B cell (primary cell): ENCODE results near the gene PAQR3. TPM values are rescaled to one million over a fixed set of nuclear protein-coding genes. Genes with fewer than 3 reads are reported as not detected.
A peak's percentile ranks its signal among the peaks of the same experiment; 100 is the strongest.

ENCODE experiments used
- ATAC-seq: fragments of 200-7000 bp; cut with Tn5 transposase; one replicate; pipeline ENCODE4 v1.10.0; 2021; ENCODE audit warnings: low read depth, mild to moderate bottlenecking, moderate number of reproducible peaks, moderate library complexity
- CTCF ChIA-PET: fragments of 350-600 bp; sonication (Branson Sonifier 250); formaldehyde crosslinking; loops from one replicate; lab custom pipeline; 2021; ENCODE audit warnings: antibody characterized with exemption, inconsistent platforms; lab: Charles Lee
- POLR2A ChIA-PET: fragments of 350-600 bp; sonication (Branson Sonifier 250); formaldehyde crosslinking; loops from one replicate; lab custom pipeline; 2021; ENCODE audit warnings: antibody characterized with exemption; lab: Charles Lee
- DNase-seq: peaks from one replicate; pipeline ENCODE4 v3.0.0; 2013
- H2AFZ ChIP-seq: 2 replicates; pipeline ENCODE4 v1.6.1; 2012; ENCODE audit warnings: mild to moderate bottlenecking, low read depth, low read length; ENCODE audit not compliant: insufficient read depth, poor library complexity, severe bottlenecking
- H3K27ac ChIP-seq, 2 donors: 1 replicate in 1 of 2; 2 replicates in 1 of 2; pipeline ENCODE4 v1.5.1; 2012 to 2013; ENCODE audit warnings: low read length in 2 of 2, mild to moderate bottlenecking in 2 of 2, moderate library complexity in 1 of 2
- H3K27me3 ChIP-seq, 4 experiments: fragments of 200-600 bp in 1 of 4; sonication (generic) in 1 of 4; replicated peaks in 1 of 4; 1 replicate in 2 of 4; 2 replicates in 2 of 4; pipeline versions ENCODE4 v1.6.1 to v1.7.0; 2013 to 2016; ENCODE audit warnings: low read length in 3 of 4, mild to moderate bottlenecking in 2 of 4, mixed read lengths in 1 of 4, moderate library complexity in 1 of 4; ENCODE audit not compliant: insufficient read depth in 4 of 4, control insufficient read depth in 3 of 4; ENCODE audit errors: control extremely low read depth in 1 of 4
- H3K36me3 ChIP-seq, 2 experiments: replicated peaks in 1 of 2; 1 replicate in 1 of 2; 2 replicates in 1 of 2; pipeline versions ENCODE4 v1.6.1 to v1.7.1; 2013; ENCODE audit warnings: low read length in 1 of 2; ENCODE audit not compliant: insufficient read depth in 2 of 2, control insufficient read depth in 1 of 2; ENCODE audit errors: control extremely low read depth in 1 of 2, extremely low read depth in 1 of 2
- H3K4me1 ChIP-seq, 2 donors: fragments of 200-600 bp in 1 of 2; sonication (generic) in 1 of 2; 1 replicate in 1 of 2; 2 replicates in 1 of 2; pipeline versions ENCODE4 v1.5.1 to v1.6.1; 2013 to 2017; ENCODE audit warnings: low read length in 2 of 2; ENCODE audit not compliant: control insufficient read depth in 2 of 2, insufficient read depth in 2 of 2
- H3K4me2 ChIP-seq: replicated peaks from 2 replicates; pipeline ENCODE3; 2012; ENCODE audit warnings: mild to moderate bottlenecking, low read depth, low read length; ENCODE audit not compliant: poor library complexity, severe bottlenecking
- H3K4me3 ChIP-seq, 5 experiments: fragments of 200-600 bp in 1 of 5; sonication (generic) in 1 of 5; 1 replicate in 3 of 5; 2 replicates in 2 of 5; pipeline versions ENCODE4 v1.5.1 to v1.7.0; 2011 to 2016; ENCODE audit warnings: low read length in 4 of 5, mild to moderate bottlenecking in 4 of 5, low read depth in 2 of 5, control low read depth in 1 of 5, moderate library complexity in 1 of 5; ENCODE audit not compliant: insufficient read depth in 1 of 5; ENCODE audit errors: control extremely low read depth in 1 of 5, extremely low read depth in 1 of 5
- H3K79me2 ChIP-seq: fragments of 200-600 bp; sonication (generic); one replicate; pipeline ENCODE4 v1.6.0; 2016; ENCODE audit warnings: low read length; ENCODE audit not compliant: control insufficient read depth, insufficient read depth
- H3K9ac ChIP-seq: fragments of 200-600 bp; sonication (generic); 2 replicates; pipeline ENCODE4 v1.6.1; 2017; ENCODE audit warnings: mild to moderate bottlenecking, low read length, moderate library complexity
- H3K9me3 ChIP-seq, 3 donors: one replicate each; pipeline versions ENCODE4 v1.6.1 to v1.7.1; 2013; ENCODE audit warnings: low read length in 2 of 3; ENCODE audit not compliant: control insufficient read depth in 2 of 3, insufficient read depth in 1 of 3; ENCODE audit errors: control extremely low read depth in 1 of 3
- H4K20me1 ChIP-seq: 2 replicates; pipeline ENCODE4 v1.6.0; 2012; ENCODE audit warnings: mild to moderate bottlenecking, low read length; ENCODE audit not compliant: insufficient read depth, control insufficient read depth, poor library complexity, severe bottlenecking
- H3K27ac Mint-ChIP-seq: one replicate; pipeline ENCODE4 v1.8.0; 2021; ENCODE audit warnings: mixed read lengths
- H3K27me3 Mint-ChIP-seq: one replicate; pipeline ENCODE4 v1.8.0; 2021; ENCODE audit warnings: mixed read lengths
- H3K4me1 Mint-ChIP-seq: one replicate; pipeline ENCODE4 v1.8.0; 2021; ENCODE audit warnings: mixed read lengths
- H3K4me3 Mint-ChIP-seq: one replicate; pipeline ENCODE4 v1.8.0; 2021; ENCODE audit warnings: mixed read lengths
- H3K9me3 Mint-ChIP-seq: one replicate; pipeline ENCODE4 v1.8.0; 2022; ENCODE audit warnings: mixed read lengths; ENCODE audit not compliant: insufficient read depth
- CTCF ChIP-seq: fragments of 200-600 bp; IDR thresholded peaks from one replicate; pipeline ENCODE4 v1.8.0; 2022; ENCODE audit warnings: antibody characterized with exemption, mild to moderate bottlenecking
- EZH2 ChIP-seq: IDR thresholded peaks from 2 replicates; pipeline ENCODE4 v1.6.1; 2012; ENCODE audit warnings: borderline replicate concordance, low read depth, mild to moderate bottlenecking, moderate library complexity, low read length; ENCODE audit not compliant: insufficient read depth, poor library complexity, severe bottlenecking
- intact Hi-C: fragments of 100-400 bp; cut with micrococcal nuclease; formaldehyde crosslinking; loops from one replicate; pipeline ENCODE4 v1.10.0; 2022
- polyA plus RNA-seq: library from polyadenylated mRNA; depleted of rRNA; stranded (reverse); fragments of >200 nt; gene quantifications from 2 replicates; pipeline ENCODE4 v1.2.3, GENCODE V29; 2012
- total RNA-seq, 2 donors: library from RNA; stranded (reverse); fragments of 120-200 nt in 1 of 2; gene quantifications; 1 replicate in 1 of 2; 2 replicates in 1 of 2; pipeline versions ENCODE4 v1.2.3 to v1.2.4, GENCODE V29; 2013 to 2022

PAQR3 gene
- total and polyA plus RNA-seq, 2 donors (not counting 1 experiment from before 2014, with no cell fraction given), result 5.3 to 12.6 TPM

- Histone ChIP-seq H3K4me2 (no peak overlapping the region), H2AFZ (no peak overlapping the region), H3K27me3 (no peaks in the 10 kb centered on the region), H3K4me3 (no peak overlapping the region), H3K36me3 (peaks cover 11 to 50% of the 10 kb centered on the region in 2 experiments), H4K20me1 (no peaks in the 10 kb centered on the region), H3K9ac (no peak overlapping the region), H3K4me1 (peaks cover 4 to 5% of the 10 kb centered on the region in 2 donors), H3K79me2 (no peaks in the 10 kb centered on the region), H3K27ac (no peak overlapping the region), H3K9me3 (no peaks in the 10 kb centered on the region)
- DNase-seq (no peak), ATAC-seq (no peak)
- TF ChIP-seq CTCF (no peak), EZH2 (no peak)
- Mint-ChIP-seq H3K4me3 (no peak overlapping the region), H3K27me3 (no peaks in the 10 kb centered on the region), H3K9me3 (no peaks in the 10 kb centered on the region), H3K27ac (no peak overlapping the region), H3K4me1 (peaks cover 17% of the 10 kb centered on the region)
- POLR2A ChIA-PET, result no interaction called here
- intact Hi-C loops, result no loop called here
- CTCF ChIA-PET, result no interaction called here
These were observed 53.6 kb downstream of the PAQR3 start for GRCh38 chr4:78885598-78885997.

DNA sequence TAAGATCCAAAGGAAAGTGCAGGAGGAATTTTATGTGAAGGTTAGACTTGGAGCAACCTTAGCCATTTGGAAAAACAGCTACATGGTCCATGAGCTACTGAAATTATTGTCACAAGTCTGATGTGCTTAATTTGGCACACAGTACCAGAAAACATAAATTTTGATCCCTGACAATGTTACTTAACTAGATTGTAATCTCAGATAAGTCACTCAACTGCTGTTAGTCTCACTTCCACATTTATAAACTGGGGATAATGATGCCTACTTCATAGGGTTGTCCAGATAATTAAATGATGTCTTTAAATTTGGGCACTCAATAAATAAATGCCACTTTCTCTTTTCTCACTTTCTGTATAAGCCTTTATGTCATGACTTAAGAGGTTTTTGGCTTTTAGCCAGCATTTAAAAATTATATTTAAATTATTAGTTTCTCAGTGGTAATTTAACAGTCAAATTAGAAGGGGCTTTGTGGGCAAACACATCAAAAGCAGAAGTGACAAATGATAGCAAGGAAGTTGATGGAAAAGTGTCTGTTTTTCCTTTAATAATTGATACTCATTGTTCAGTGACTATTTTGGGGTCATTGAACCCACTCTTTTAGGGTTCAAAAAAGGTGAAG is 58.3 kb downstream of the PAQR3 start:
- Histone ChIP-seq H3K79me2 (peaks cover 3% of the 10 kb centered on the region), H3K9me3 (no peaks in the 10 kb centered on the region), H3K36me3 (peaks cover 3 to 48% of the 10 kb centered on the region in 2 experiments), H2AFZ (no peak overlapping the region), H3K9ac (no peak overlapping the region), H4K20me1 (no peaks in the 10 kb centered on the region), H3K4me3 (no peak overlapping the region), H3K27ac (peak overlapping the region in 1 of 2 donors; percentile 43), H3K4me1 (peaks cover 5 to 7% of the 10 kb centered on the region in 2 donors), H3K4me2 (peak overlapping the region; percentile 25), H3K27me3 (no peaks in the 10 kb centered on the region)
- CTCF ChIA-PET, result interaction anchor here (0.8 kb wide), 1 partner anchor 12 kb away, joined by 3 read pairs; no protein-coding TSS in a partner anchor
- DNase-seq (peak; percentile 37), ATAC-seq (no peak)
- Mint-ChIP-seq H3K27me3 (no peaks in the 10 kb centered on the region), H3K4me3 (peak overlapping the region; percentile 16), H3K4me1 (peaks cover 11% of the 10 kb centered on the region), H3K27ac (peak overlapping the region; percentile 59), H3K9me3 (no peaks in the 10 kb centered on the region)
- TF ChIP-seq EZH2 (no peak), CTCF (no peak)
- POLR2A ChIA-PET, result no interaction called here
- intact Hi-C loops, result no loop called here
